ENCODE measurements around the gene SLC31A1. TPM values are rescaled to one million over a fixed set of nuclear protein-coding genes. Genes with fewer than 3 reads are reported as not detected.
A peak's percentile ranks its signal among the peaks of the same experiment; 100 is the strongest.

The SLC31A1 gene
- total and polyA plus RNA-seq, 2 of the 13 experiments (the other 11 are each of a cell fraction or from before 2014, with no cell fraction given) = 62.9 to 70.0 TPM

GRCh38 chr9:113215132-113215531 lies 6.2 kb upstream of the SLC31A1 start:
- Histone ChIP-seq H4K20me1 (ENCODE audit: insufficient read depth, low read length) (no peaks in the 10 kb centered on the region), H2AFZ (ENCODE audit: low read length) (no peak overlapping the region), H3K36me3 (replicated peaks in 1 of 2; ENCODE audit: control insufficient read depth in 1 of 2, insufficient read depth in 2 of 2, low read length in 2 of 2) (peaks cover 1 to 3% of the 10 kb centered on the region in 2 experiments; a peak in 2 of 5 replicates), H3K79me2 (ENCODE audit: insufficient read depth, low read length) (peaks cover 27% of the 10 kb centered on the region), H3K9ac (ENCODE audit: insufficient read depth, low read depth, low read length) (no peak overlapping the region), H3K27ac (ENCODE audit: extremely low read length, insufficient read depth, low read length) (no peak overlapping the region), H3K4me2 (ENCODE audit: low read depth, low read length) (no peak overlapping the region), H3K4me1 (ENCODE audit: insufficient read depth, low read length) (peaks cover 19% of the 10 kb centered on the region), H3K27me3 (ENCODE audit: control insufficient read depth in 1 of 2, insufficient read depth in 2 of 2, low read length in 2 of 2) (no peaks in the 10 kb centered on the region; a peak in 1 of 5 replicates), H3K4me3 (replicated peaks in 1 of 3; ENCODE audit: insufficient read depth in 1 of 3, low read depth in 2 of 3, low read length in 3 of 3) (no peak overlapping the region), H3K9me3 (ENCODE audit: low read length) (no peaks in the 10 kb centered on the region)
- DNase-seq (ENCODE audit: low spot score) (peak; percentile 22), ATAC-seq (no peak), FAIRE-seq (no peak)
- TF ChIP-seq LCORL (IDR thresholded peaks at IDR 0.05) = peak; percentile 25; the same call in 1 of the 2 replicates
- TF ChIP-seq LCORL (CRISPR knock-in tag; IDR thresholded peaks at IDR 0.05) = no peak
- peak; percentile 81 for TF ChIP-seq MAFF (IDR thresholded peaks at IDR 0.05; ENCODE audit: low read depth, low read length)
- peak; percentile 93 for TF ChIP-seq NFE2L2 (IDR thresholded peaks at IDR 0.05; ENCODE audit: low read length)
- no peak for TF ChIP-seq THAP9 (CRISPR knock-in tag; IDR thresholded peaks at IDR 0.05; ENCODE audit: borderline replicate concordance)
- TF ChIP-seq MAFK (conservative IDR thresholded peaks at IDR 0.05 in 1 of 2, IDR thresholded peaks at IDR 0.05 in 1 of 2; ENCODE audit: low read length in 2 of 2) = peak; percentile 86 to 90
- ChIA-PET CTCF (ENCODE audit: low intra/inter-chr PET ratio, low total read pairs) (no interaction called here), POLR2A (interaction anchor here (0.9 kb wide), 1 partner anchor 13 kb away, joined by 3 read pairs; no protein-coding TSS in a partner anchor)
- BruUV-seq (replicated peaks) = no TSS peak
- 69% methylated on average over 3 of the region's 3 CpGs for WGBS (ENCODE audit: low lambda C conversion rate)
- intact Hi-C loops (cut with micrococcal nuclease; ENCODE audit: unreplicated experiment) = no loop called here
- in situ Hi-C loops (cut with HindIII; ENCODE audit: extremely low pct_ligation_motif_present, low pct_unique_long_range_greater_than_20kb) = no loop called here

- 87% methylated on average over 3 of the region's 3 CpGs for WGBS (ENCODE audit: low lambda C conversion rate)
- peaks cover 0 to 3% of the 10 kb centered on the region in 2 experiments; a peak in 1 of 5 replicates for H3K36me3 ChIP-seq (replicated peaks in 1 of 2; ENCODE audit: control insufficient read depth in 1 of 2, insufficient read depth in 2 of 2, low read length in 2 of 2)
- H3K4me2 ChIP-seq (ENCODE audit: low read depth, low read length) = no peak overlapping the region
- no peak for DNase-seq (ENCODE audit: low spot score)
- H3K27me3 ChIP-seq (ENCODE audit: control insufficient read depth in 1 of 2, insufficient read depth in 2 of 2, low read length in 2 of 2) = peaks cover 0 to 3% of the 10 kb centered on the region in 2 experiments; a peak in 1 of 5 replicates
- BruUV-seq (replicated peaks) = no TSS peak
- no peak for FAIRE-seq
- peaks cover 35% of the 10 kb centered on the region for H3K79me2 ChIP-seq (ENCODE audit: insufficient read depth, low read length)
- in situ Hi-C loops (cut with HindIII; ENCODE audit: extremely low pct_ligation_motif_present, low pct_unique_long_range_greater_than_20kb) (no loop called here), intact Hi-C loops (cut with micrococcal nuclease; ENCODE audit: unreplicated experiment) (no loop called here)
- no peaks in the 10 kb centered on the region for H4K20me1 ChIP-seq (ENCODE audit: insufficient read depth, low read length)
- peaks cover 20% of the 10 kb centered on the region for H3K4me1 ChIP-seq (ENCODE audit: insufficient read depth, low read length)
- POLR2A ChIA-PET = no interaction called here
- CTCF ChIA-PET (ENCODE audit: low intra/inter-chr PET ratio, low total read pairs) = no interaction called here
- no peaks in the 10 kb centered on the region for H3K9me3 ChIP-seq (ENCODE audit: low read length)
- H3K4me3 ChIP-seq (replicated peaks in 1 of 3; ENCODE audit: insufficient read depth in 1 of 3, low read depth in 2 of 3, low read length in 3 of 3) = no peak overlapping the region
- no peak for ATAC-seq
- H3K27ac ChIP-seq (ENCODE audit: extremely low read length, insufficient read depth, low read length) = no peak overlapping the region
- H2AFZ ChIP-seq (ENCODE audit: low read length) = no peak overlapping the region
- H3K9ac ChIP-seq (ENCODE audit: insufficient read depth, low read depth, low read length) = no peak overlapping the region
- TF ChIP-seq ZFP36L2 (CRISPR knock-in tag; IDR thresholded peaks at IDR 0.05) = no peak
- no peak for TF ChIP-seq CEBPB (IDR thresholded peaks at IDR 0.05; ENCODE audit: borderline replicate concordance, low read depth, low read length)
- no peak for TF ChIP-seq ZSCAN25 (CRISPR knock-in tag; IDR thresholded peaks at IDR 0.05)
- no peak for TF ChIP-seq ZMYM4 (CRISPR knock-in tag; IDR thresholded peaks at IDR 0.05)
- no peak for TF ChIP-seq ZNF781 (CRISPR knock-in tag; IDR thresholded peaks at IDR 0.05; ENCODE audit: borderline replicate concordance, not compliant biosample characterization)
- no peak for TF ChIP-seq ATF2 (CRISPR knock-in tag; IDR thresholded peaks at IDR 0.05)
- TF ChIP-seq HMG20B (CRISPR knock-in tag; conservative IDR thresholded peaks at IDR 0.05) = no peak
- TF ChIP-seq POLR2AphosphoS5 (IDR thresholded peaks at IDR 0.05; ENCODE audit: low read depth, low read length) = no peak
Measured at GRCh38 chr9:113216406-113216805, 4.9 kb upstream of the SLC31A1 start.

Measured in HepG2 (cell line).